Measurements from ENCODE around the gene RNPS1.

Gene RNPS1

GRCh38 chr16:2288726-2289125 is 20.8 kb upstream of the RNPS1 start:
- DNase-seq (ENCODE audit: low spot score in 2 of 2): no peak
- no peak for ATAC-seq (replicated peaks; ENCODE audit: extremely low read depth, poor library complexity, severe bottlenecking)
- H3K27ac Mint-ChIP-seq (ENCODE audit: low read depth): no peak overlapping the region
- H3K27me3 Mint-ChIP-seq: no peaks in the 10 kb centered on the region
- no peaks in the 10 kb centered on the region for H3K4me1 Mint-ChIP-seq
- peaks cover 3% of the 10 kb centered on the region for H3K36me3 Mint-ChIP-seq (ENCODE audit: insufficient read depth)
- H3K9me3 Mint-ChIP-seq: no peaks in the 10 kb centered on the region
- H3K4me3 Mint-ChIP-seq: no peak overlapping the region

- DNase-seq (ENCODE audit: low spot score in 2 of 2): no peak
- H3K4me1 Mint-ChIP-seq: no peaks in the 10 kb centered on the region
Observed at GRCh38 chr16:2287916-2288547, 20.1 kb upstream of the RNPS1 start.

GRCh38 chr16:2286550-2286949 is 18.6 kb upstream of the RNPS1 start:
- Mint-ChIP-seq H3K9me3 (no peaks in the 10 kb centered on the region), H3K36me3 (ENCODE audit: insufficient read depth) (peaks cover 2% of the 10 kb centered on the region), H3K4me1 (no peaks in the 10 kb centered on the region), H3K27me3 (no peaks in the 10 kb centered on the region), H3K27ac (ENCODE audit: low read depth) (no peak overlapping the region), H3K4me3 (no peak overlapping the region)
- ATAC-seq (replicated peaks; ENCODE audit: extremely low read depth, poor library complexity, severe bottlenecking) (no peak), DNase-seq (ENCODE audit: low spot score in 2 of 2) (no peak)

More at GRCh38 chr16:2287916-2288547, 20.1 kb upstream of the RNPS1 start:
- H3K9me3 Mint-ChIP-seq: no peaks in the 10 kb centered on the region
- no peak overlapping the region for H3K4me3 Mint-ChIP-seq
- H3K27me3 Mint-ChIP-seq: no peaks in the 10 kb centered on the region
- H3K27ac Mint-ChIP-seq (ENCODE audit: low read depth): no peak overlapping the region
- ATAC-seq (replicated peaks; ENCODE audit: extremely low read depth, poor library complexity, severe bottlenecking): no peak
- H3K36me3 Mint-ChIP-seq (ENCODE audit: insufficient read depth): peaks cover 2% of the 10 kb centered on the region

GRCh38 chr16:2285731-2286191 is 17.8 kb upstream of the RNPS1 start:
- DNase-seq (ENCODE audit: low spot score in 2 of 2) (no peak), ATAC-seq (replicated peaks; ENCODE audit: extremely low read depth, poor library complexity, severe bottlenecking) (no peak)
- Mint-ChIP-seq H3K27me3 (no peaks in the 10 kb centered on the region), H3K9me3 (no peaks in the 10 kb centered on the region), H3K27ac (ENCODE audit: low read depth) (no peak overlapping the region), H3K4me3 (no peak overlapping the region), H3K4me1 (no peaks in the 10 kb centered on the region), H3K36me3 (ENCODE audit: insufficient read depth) (peaks cover 2% of the 10 kb centered on the region)

- H3K9me3 Mint-ChIP-seq: no peaks in the 10 kb centered on the region
- ATAC-seq (replicated peaks; ENCODE audit: extremely low read depth, poor library complexity, severe bottlenecking): no peak
- H3K36me3 Mint-ChIP-seq (ENCODE audit: insufficient read depth): peaks cover 2% of the 10 kb centered on the region
- no peaks in the 10 kb centered on the region for H3K27me3 Mint-ChIP-seq
- peak overlapping the region; percentile 57 for H3K27ac Mint-ChIP-seq (ENCODE audit: low read depth)
- DNase-seq (ENCODE audit: low spot score in 2 of 2): no peak
- no peak overlapping the region for H3K4me3 Mint-ChIP-seq
- H3K4me1 Mint-ChIP-seq: no peaks in the 10 kb centered on the region
Observed at GRCh38 chr16:2284797-2285576, 17.1 kb upstream of the RNPS1 start.

- H3K4me1 Mint-ChIP-seq: no peaks in the 10 kb centered on the region
- no peak overlapping the region for H3K4me3 Mint-ChIP-seq
- no peak for ATAC-seq (replicated peaks; ENCODE audit: extremely low read depth, poor library complexity, severe bottlenecking)
- no peaks in the 10 kb centered on the region for H3K27me3 Mint-ChIP-seq
- H3K27ac Mint-ChIP-seq (ENCODE audit: low read depth): peak overlapping the region; percentile 57
- no peak for DNase-seq (ENCODE audit: low spot score in 2 of 2)
- no peaks in the 10 kb centered on the region for H3K9me3 Mint-ChIP-seq
- peaks cover 2% of the 10 kb centered on the region for H3K36me3 Mint-ChIP-seq (ENCODE audit: insufficient read depth)
Observed at GRCh38 chr16:2284001-2284770, 16.3 kb upstream of the RNPS1 start.

- H3K27me3 Mint-ChIP-seq: no peaks in the 10 kb centered on the region
- H3K4me1 Mint-ChIP-seq: no peaks in the 10 kb centered on the region
- ATAC-seq (replicated peaks; ENCODE audit: extremely low read depth, poor library complexity, severe bottlenecking) (no peak), DNase-seq (ENCODE audit: low spot score in 2 of 2) (no peak)
- no peak overlapping the region for H3K27ac Mint-ChIP-seq (ENCODE audit: low read depth)
- no peak overlapping the region for H3K4me3 Mint-ChIP-seq
- no peaks in the 10 kb centered on the region for H3K9me3 Mint-ChIP-seq
- peaks cover 2% of the 10 kb centered on the region for H3K36me3 Mint-ChIP-seq (ENCODE audit: insufficient read depth)
Observed at GRCh38 chr16:2282866-2283555, 15.1 kb upstream of the RNPS1 start.

GRCh38 chr16:2282262-2282661 is 14.3 kb upstream of the RNPS1 start:
- H3K9me3 Mint-ChIP-seq: no peaks in the 10 kb centered on the region
- ATAC-seq (replicated peaks; ENCODE audit: extremely low read depth, poor library complexity, severe bottlenecking): no peak
- DNase-seq (ENCODE audit: low spot score in 2 of 2): no peak
- H3K27me3 Mint-ChIP-seq: no peaks in the 10 kb centered on the region
- H3K4me3 Mint-ChIP-seq: no peak overlapping the region
- H3K36me3 Mint-ChIP-seq (ENCODE audit: insufficient read depth): no peaks in the 10 kb centered on the region
- no peaks in the 10 kb centered on the region for H3K4me1 Mint-ChIP-seq
- H3K27ac Mint-ChIP-seq (ENCODE audit: low read depth): no peak overlapping the region

- ATAC-seq (replicated peaks; ENCODE audit: extremely low read depth, poor library complexity, severe bottlenecking) (no peak), DNase-seq (ENCODE audit: low spot score in 2 of 2) (no peak)
- no peaks in the 10 kb centered on the region for H3K27me3 Mint-ChIP-seq
- H3K4me3 Mint-ChIP-seq: no peak overlapping the region
- H3K27ac Mint-ChIP-seq (ENCODE audit: low read depth): no peak overlapping the region
- H3K9me3 Mint-ChIP-seq: no peaks in the 10 kb centered on the region
- no peaks in the 10 kb centered on the region for H3K4me1 Mint-ChIP-seq
- H3K36me3 Mint-ChIP-seq (ENCODE audit: insufficient read depth): no peaks in the 10 kb centered on the region
Observed at GRCh38 chr16:2280981-2281542, 13.1 kb upstream of the RNPS1 start.

GRCh38 chr16:2280461-2280860 is 12.5 kb upstream of the RNPS1 start:
- Mint-ChIP-seq H3K27ac (ENCODE audit: low read depth) (no peak overlapping the region), H3K4me1 (no peaks in the 10 kb centered on the region), H3K9me3 (no peaks in the 10 kb centered on the region), H3K27me3 (no peaks in the 10 kb centered on the region), H3K36me3 (ENCODE audit: insufficient read depth) (peaks cover 2% of the 10 kb centered on the region), H3K4me3 (no peak overlapping the region)
- DNase-seq (ENCODE audit: low spot score in 2 of 2): no peak
- ATAC-seq (replicated peaks; ENCODE audit: extremely low read depth, poor library complexity, severe bottlenecking): no peak

- DNase-seq (ENCODE audit: low spot score in 2 of 2): no peak
- H3K27ac Mint-ChIP-seq (ENCODE audit: low read depth): no peak overlapping the region
- H3K9me3 Mint-ChIP-seq: no peaks in the 10 kb centered on the region
- no peaks in the 10 kb centered on the region for H3K27me3 Mint-ChIP-seq
- H3K4me1 Mint-ChIP-seq: no peaks in the 10 kb centered on the region
- no peak for ATAC-seq (replicated peaks; ENCODE audit: extremely low read depth, poor library complexity, severe bottlenecking)
- H3K36me3 Mint-ChIP-seq (ENCODE audit: insufficient read depth): peaks cover 2% of the 10 kb centered on the region
- no peak overlapping the region for H3K4me3 Mint-ChIP-seq
Observed at GRCh38 chr16:2278956-2279800, 11.3 kb upstream of the RNPS1 start.

Data from central memory CD8-positive, alpha-beta T cell (primary cell).